Uterus (tissue), 2 donors: ENCODE results near the gene FAM161A.

Experiments
- CTCF ChIP-seq, 4 experiments: fragments of 200-600 bp in 2 of 4; fragments of 450-650 bp in 2 of 4; sonication (generic) in 2 of 4; IDR thresholded peaks; one replicate each; pipeline ENCODE4 v1.5.1; 2016 to 2019; ENCODE audit warnings: antibody characterized with exemption in 4 of 4, mild to moderate bottlenecking in 2 of 4, moderate library complexity in 1 of 4
- POLR2A ChIP-seq, 2 donors: fragments of 450-650 bp; IDR thresholded peaks; one replicate each; pipeline ENCODE4 v1.6.1; 2016; ENCODE audit warnings: antibody characterized with exemption in 2 of 2, mild to moderate bottlenecking in 1 of 2, moderate library complexity in 1 of 2

GRCh38 chr2:61802548-61802947 is 51.3 kb downstream of the FAM161A start:
- no peak for TF ChIP-seq CTCF (IDR thresholded peaks at IDR 0.05)
- TF ChIP-seq POLR2A (IDR thresholded peaks at IDR 0.05), result no peak
